B cell (primary cell): Measurements from ENCODE around the gene CRYBA2. TPM values are rescaled to one million over a fixed set of nuclear protein-coding genes. Genes with fewer than 3 reads are reported as not detected.

Experiments used
- ATAC-seq: fragments of 200-7000 bp; cut with Tn5 transposase; one replicate; pipeline ENCODE4 v1.10.0; 2021; ENCODE audit warnings: low read depth, mild to moderate bottlenecking, moderate number of reproducible peaks, moderate library complexity
- CTCF ChIA-PET: fragments of 350-600 bp; sonication (Branson Sonifier 250); formaldehyde crosslinking; loops from one replicate; lab custom pipeline; 2021; ENCODE audit warnings: antibody characterized with exemption, inconsistent platforms; lab: Charles Lee
- POLR2A ChIA-PET: fragments of 350-600 bp; sonication (Branson Sonifier 250); formaldehyde crosslinking; loops from one replicate; lab custom pipeline; 2021; ENCODE audit warnings: antibody characterized with exemption; lab: Charles Lee
- DNase-seq: peaks from one replicate; pipeline ENCODE4 v3.0.0; 2013
- H2AFZ ChIP-seq: 2 replicates; pipeline ENCODE4 v1.6.1; 2012; ENCODE audit warnings: mild to moderate bottlenecking, low read depth, low read length; ENCODE audit not compliant: insufficient read depth, poor library complexity, severe bottlenecking
- H3K27ac ChIP-seq, 2 donors: 1 replicate in 1 of 2; 2 replicates in 1 of 2; pipeline ENCODE4 v1.5.1; 2012 to 2013; ENCODE audit warnings: low read length in 2 of 2, mild to moderate bottlenecking in 2 of 2, moderate library complexity in 1 of 2
- H3K27me3 ChIP-seq, 4 experiments: fragments of 200-600 bp in 1 of 4; sonication (generic) in 1 of 4; replicated peaks in 1 of 4; 1 replicate in 2 of 4; 2 replicates in 2 of 4; pipeline versions ENCODE4 v1.6.1 to v1.7.0; 2013 to 2016; ENCODE audit warnings: low read length in 3 of 4, mild to moderate bottlenecking in 2 of 4, mixed read lengths in 1 of 4, moderate library complexity in 1 of 4; ENCODE audit not compliant: insufficient read depth in 4 of 4, control insufficient read depth in 3 of 4; ENCODE audit errors: control extremely low read depth in 1 of 4
- H3K36me3 ChIP-seq, 2 experiments: replicated peaks in 1 of 2; 1 replicate in 1 of 2; 2 replicates in 1 of 2; pipeline versions ENCODE4 v1.6.1 to v1.7.1; 2013; ENCODE audit warnings: low read length in 1 of 2; ENCODE audit not compliant: insufficient read depth in 2 of 2, control insufficient read depth in 1 of 2; ENCODE audit errors: control extremely low read depth in 1 of 2, extremely low read depth in 1 of 2
- H3K4me1 ChIP-seq, 2 donors: fragments of 200-600 bp in 1 of 2; sonication (generic) in 1 of 2; 1 replicate in 1 of 2; 2 replicates in 1 of 2; pipeline versions ENCODE4 v1.5.1 to v1.6.1; 2013 to 2017; ENCODE audit warnings: low read length in 2 of 2; ENCODE audit not compliant: control insufficient read depth in 2 of 2, insufficient read depth in 2 of 2
- H3K4me2 ChIP-seq: replicated peaks from 2 replicates; pipeline ENCODE3; 2012; ENCODE audit warnings: mild to moderate bottlenecking, low read depth, low read length; ENCODE audit not compliant: poor library complexity, severe bottlenecking
- H3K4me3 ChIP-seq, 5 experiments: fragments of 200-600 bp in 1 of 5; sonication (generic) in 1 of 5; 1 replicate in 3 of 5; 2 replicates in 2 of 5; pipeline versions ENCODE4 v1.5.1 to v1.7.0; 2011 to 2016; ENCODE audit warnings: low read length in 4 of 5, mild to moderate bottlenecking in 4 of 5, low read depth in 2 of 5, control low read depth in 1 of 5, moderate library complexity in 1 of 5; ENCODE audit not compliant: insufficient read depth in 1 of 5; ENCODE audit errors: control extremely low read depth in 1 of 5, extremely low read depth in 1 of 5
- H3K79me2 ChIP-seq: fragments of 200-600 bp; sonication (generic); one replicate; pipeline ENCODE4 v1.6.0; 2016; ENCODE audit warnings: low read length; ENCODE audit not compliant: control insufficient read depth, insufficient read depth
- H3K9ac ChIP-seq: fragments of 200-600 bp; sonication (generic); 2 replicates; pipeline ENCODE4 v1.6.1; 2017; ENCODE audit warnings: mild to moderate bottlenecking, low read length, moderate library complexity
- H3K9me3 ChIP-seq, 3 donors: one replicate each; pipeline versions ENCODE4 v1.6.1 to v1.7.1; 2013; ENCODE audit warnings: low read length in 2 of 3; ENCODE audit not compliant: control insufficient read depth in 2 of 3, insufficient read depth in 1 of 3; ENCODE audit errors: control extremely low read depth in 1 of 3
- H4K20me1 ChIP-seq: 2 replicates; pipeline ENCODE4 v1.6.0; 2012; ENCODE audit warnings: mild to moderate bottlenecking, low read length; ENCODE audit not compliant: insufficient read depth, control insufficient read depth, poor library complexity, severe bottlenecking
- H3K27ac Mint-ChIP-seq: one replicate; pipeline ENCODE4 v1.8.0; 2021; ENCODE audit warnings: mixed read lengths
- H3K27me3 Mint-ChIP-seq: one replicate; pipeline ENCODE4 v1.8.0; 2021; ENCODE audit warnings: mixed read lengths
- H3K4me1 Mint-ChIP-seq: one replicate; pipeline ENCODE4 v1.8.0; 2021; ENCODE audit warnings: mixed read lengths
- H3K4me3 Mint-ChIP-seq: one replicate; pipeline ENCODE4 v1.8.0; 2021; ENCODE audit warnings: mixed read lengths
- H3K9me3 Mint-ChIP-seq: one replicate; pipeline ENCODE4 v1.8.0; 2022; ENCODE audit warnings: mixed read lengths; ENCODE audit not compliant: insufficient read depth
- CTCF ChIP-seq: fragments of 200-600 bp; IDR thresholded peaks from one replicate; pipeline ENCODE4 v1.8.0; 2022; ENCODE audit warnings: antibody characterized with exemption, mild to moderate bottlenecking
- EZH2 ChIP-seq: IDR thresholded peaks from 2 replicates; pipeline ENCODE4 v1.6.1; 2012; ENCODE audit warnings: borderline replicate concordance, low read depth, mild to moderate bottlenecking, moderate library complexity, low read length; ENCODE audit not compliant: insufficient read depth, poor library complexity, severe bottlenecking
- WGBS: methylation state at CpG from one replicate; pipeline ENCODE4 v1.1.5; 2013; ENCODE audit warnings: missing lambda C conversion rate; ENCODE audit not compliant: insufficient coverage; 5-methylcytosine and 5-hydroxymethylcytosine counted together
- intact Hi-C: fragments of 100-400 bp; cut with micrococcal nuclease; formaldehyde crosslinking; loops from one replicate; pipeline ENCODE4 v1.10.0; 2022
- polyA plus RNA-seq: library from polyadenylated mRNA; depleted of rRNA; stranded (reverse); fragments of >200 nt; gene quantifications from 2 replicates; pipeline ENCODE4 v1.2.3, GENCODE V29; 2012
- total RNA-seq, 2 donors: library from RNA; stranded (reverse); fragments of 120-200 nt in 1 of 2; gene quantifications; 1 replicate in 1 of 2; 2 replicates in 1 of 2; pipeline versions ENCODE4 v1.2.3 to v1.2.4, GENCODE V29; 2013 to 2022

The CRYBA2 gene
- total and polyA plus RNA-seq, 2 donors (not counting 1 experiment from before 2014, with no cell fraction given), result not detected

- H3K4me3 Mint-ChIP-seq, result no peak overlapping the region
- Histone ChIP-seq H3K4me1 (peaks cover 17 to 43% of the 10 kb centered on the region in 2 donors), H2AFZ (no peak overlapping the region), H3K4me2 (no peak overlapping the region), H3K4me3 (no peak overlapping the region), H3K36me3 (no peaks in the 10 kb centered on the region), H3K9ac (no peak overlapping the region), H3K79me2 (no peaks in the 10 kb centered on the region), H3K27me3 (peaks cover 0 to 95% (median 62%) of the 10 kb centered on the region in 4 experiments), H3K9me3 (peaks cover 0 to 29% (median 0%) of the 10 kb centered on the region in 3 donors), H4K20me1 (no peaks in the 10 kb centered on the region), H3K27ac (no peak overlapping the region)
- POLR2A ChIA-PET, result no interaction called here
- DNase-seq (no peak), ATAC-seq (no peak)
- peaks cover 74% of the 10 kb centered on the region for H3K27me3 Mint-ChIP-seq
- H3K27ac Mint-ChIP-seq, result no peak overlapping the region
- CTCF ChIA-PET, result interaction anchor here (1.3 kb wide), 1 partner anchor 40 kb away, joined by 3 read pairs; no protein-coding TSS in a partner anchor
- intact Hi-C loops, result loop anchor here (10.0 kb wide), 1 partner anchor 65 kb away; no protein-coding TSS in a partner anchor
- TF ChIP-seq CTCF (no peak), EZH2 (no peak)
- WGBS, result 24% methylated on average over 8 of the region's 9 CpGs
- no peaks in the 10 kb centered on the region for H3K9me3 Mint-ChIP-seq
- H3K4me1 Mint-ChIP-seq, result peaks cover 12% of the 10 kb centered on the region
Measured at GRCh38 chr2:218990052-218990451, 3.2 kb downstream of the CRYBA2 start.

GRCh38 chr2:218988650-218989049, 4.6 kb downstream of the CRYBA2 start:
- TF ChIP-seq CTCF (no peak), EZH2 (no peak)
- Mint-ChIP-seq H3K27ac (no peak overlapping the region), H3K9me3 (no peaks in the 10 kb centered on the region), H3K4me3 (no peak overlapping the region), H3K27me3 (peaks cover 69% of the 10 kb centered on the region), H3K4me1 (peaks cover 13% of the 10 kb centered on the region)
- 86% methylated on average over 2 of the region's 2 CpGs for WGBS
- H3K27me3 ChIP-seq, result peaks cover 0 to 95% (median 63%) of the 10 kb centered on the region in 4 experiments
- H4K20me1 ChIP-seq, result no peaks in the 10 kb centered on the region
- ATAC-seq (no peak), DNase-seq (no peak)
- intact Hi-C loops, result no loop called here
- no peak overlapping the region for H3K9ac ChIP-seq
- H3K9me3 ChIP-seq, result peaks cover 0 to 35% (median 0%) of the 10 kb centered on the region in 3 donors
- POLR2A ChIA-PET, result no interaction called here
- no peaks in the 10 kb centered on the region for H3K36me3 ChIP-seq
- no peak overlapping the region for H3K4me3 ChIP-seq
- no peak overlapping the region for H2AFZ ChIP-seq
- no peaks in the 10 kb centered on the region for H3K79me2 ChIP-seq
- no peak overlapping the region for H3K27ac ChIP-seq
- H3K4me2 ChIP-seq, result no peak overlapping the region
- CTCF ChIA-PET, result interaction anchor here (0.8 kb wide), 1 partner anchor 8 kb away, joined by 3 read pairs; no protein-coding TSS in a partner anchor
- peaks cover 21 to 45% of the 10 kb centered on the region in 2 donors for H3K4me1 ChIP-seq
